K562 (cell line): Measurements from ENCODE around the gene C4orf36. TPM values are rescaled to one million over a fixed set of nuclear protein-coding genes. Genes with fewer than 3 reads are reported as not detected.

Experiments used
- ATF4 ChIP-seq: fragments of 450-650 bp; formaldehyde crosslinking; IDR thresholded peaks from 2 replicates; pipeline ENCODE4 v1.4.0; 2022; ENCODE audit warnings: mild to moderate bottlenecking, moderate library complexity
- CBX8 ChIP-seq: fragments of 200-600 bp; sonication (generic); IDR thresholded peaks from 2 replicates; pipeline ENCODE4 v1.6.1; 2012; ENCODE audit warnings: borderline replicate concordance, mixed run types, low read depth, mild to moderate bottlenecking, moderate library complexity, mixed read lengths, low read length, control low read depth, inconsistent platforms; ENCODE audit not compliant: poor library complexity, severe bottlenecking; ENCODE audit errors: extremely low read depth
- CREB3 ChIP-seq: fragments of 450-650 bp; conservative IDR thresholded peaks from 2 replicates; pipeline ENCODE4 v1.6.1; 2016; ENCODE audit warnings: missing genetic modification characterization, low read depth, mild to moderate bottlenecking, missing compliant biosample characterization, moderate library complexity
- CTCFL ChIP-seq: IDR thresholded peaks from 2 replicates; pipeline ENCODE4 v1.6.1; 2011; ENCODE audit warnings: borderline replicate concordance, low read depth, mild to moderate bottlenecking, moderate library complexity, low read length; ENCODE audit not compliant: insufficient read depth, poor library complexity, severe bottlenecking
- DACH1 ChIP-seq: fragments of 450-650 bp; IDR thresholded peaks from 2 replicates; pipeline ENCODE4 v1.6.1; 2018; ENCODE audit not compliant: partially characterized antibody
- FOXK2 ChIP-seq, 2 experiments: fragments of 450-650 bp; IDR thresholded peaks in 1 of 2; conservative IDR thresholded peaks in 1 of 2; 2 replicates each; pipeline ENCODE4 v1.6.1; 2016; ENCODE audit warnings: low read depth in 2 of 2, mild to moderate bottlenecking in 1 of 2
- HEY1 ChIP-seq: fragments of 250-450 bp; sonication (Bioruptor Pico); IDR thresholded peaks from 2 replicates; pipeline ENCODE4 v1.5.0; 2020; ENCODE audit warnings: mild to moderate bottlenecking, moderate library complexity, borderline replicate concordance
- HINFP ChIP-seq: fragments of 450-650 bp; conservative IDR thresholded peaks from 2 replicates; pipeline ENCODE4 v1.6.1; 2016; ENCODE audit warnings: missing genetic modification characterization, low read depth, mild to moderate bottlenecking, control low read depth, missing compliant biosample characterization
- ID3 ChIP-seq, 2 experiments: fragments of 250-450 bp in 1 of 2; fragments of 450-650 bp in 1 of 2; sonication (Bioruptor Pico) in 1 of 2; IDR thresholded peaks; 2 replicates each; pipeline versions ENCODE4 v1.6.1 to v1.8.0; 2016 to 2021; ENCODE audit warnings: mild to moderate bottlenecking in 2 of 2, moderate library complexity in 2 of 2, missing compliant biosample characterization in 1 of 2, missing genetic modification characterization in 1 of 2
- JUNB ChIP-seq: fragments of 450-650 bp; formaldehyde crosslinking; conservative IDR thresholded peaks from 2 replicates; pipeline ENCODE4 v1.4.0; 2020; ENCODE audit warnings: mild to moderate bottlenecking
- KAT8 ChIP-seq: fragments of 450-650 bp; IDR thresholded peaks from 2 replicates; pipeline ENCODE4 v1.6.1; 2016; ENCODE audit warnings: low read depth, mild to moderate bottlenecking
- PHTF2 ChIP-seq: fragments of 250-450 bp; sonication (Bioruptor Pico); IDR thresholded peaks from 2 replicates; pipeline ENCODE4 v1.5.0; 2021; ENCODE audit warnings: mild to moderate bottlenecking
- RBM17 ChIP-seq: fragments of 200-400 bp; formaldehyde crosslinking; IDR thresholded peaks from 2 replicates; pipeline ENCODE4 v1.6.1; 2017; ENCODE audit warnings: low read depth, mild to moderate bottlenecking, low read length, borderline replicate concordance
- U2AF2 ChIP-seq: fragments of 200-400 bp; formaldehyde crosslinking; optimal IDR thresholded peaks from 2 replicates; pipeline ENCODE3; 2017; ENCODE audit warnings: low read depth, mild to moderate bottlenecking, low read length
- polyA plus RNA-seq, 8 experiments: library from polyadenylated mRNA; depleted of rRNA in 4 of 8; stranded (reverse) in 5 of 8; unstranded in 3 of 8; fragments of >200 nt; fragmentation: Nextera tagmentation in 2 of 8; fragmentation: Illumina TruSeq in 1 of 8; extraction: Ambion mirVana in 2 of 8; extraction: Trizol in 1 of 8; gene quantifications; 2 replicates each; pipeline versions ENCODE4 v1.2.1 to v1.2.3, GENCODE V29; 2011 to 2014; ENCODE audit warnings: inconsistent platforms in 1 of 8, missing spikeins in 1 of 8
- total RNA-seq, 7 experiments: library from RNA; depleted of rRNA in 6 of 7; stranded (reverse); fragments of >200 nt in 6 of 7; fragmentation: Illumina TruSeq in 2 of 7; extraction: Trizol in 2 of 7; gene quantifications; 2 replicates each; pipeline versions ENCODE4 v1.2.1 to v1.2.3, GENCODE V29; 2011 to 2021; ENCODE audit warnings: low replicate concordance in 1 of 7

C4orf36 gene
- total and polyA plus RNA-seq, 9 of the 15 experiments (the other 6 are each of a cell fraction or from before 2014, with no cell fraction given), result 0.14 to 0.45 (median 0.20) TPM; not detected in 5

GRCh38 chr4:86895692-86896488, 3.7 kb upstream of the C4orf36 start (continued):
- TF ChIP-seq RBM17 (no peak), KAT8 (no peak), ATF4 (CRISPR knock-in tag) (no peak), CREB3 (tag) (no peak), HEY1 (CRISPR knock-in tag) (no peak), ID3 (CRISPR knock-in tag; IDR thresholded peaks at IDR 0.05) (no peak), ID3 (tag; IDR thresholded peaks at IDR 0.05) (no peak), PHTF2 (CRISPR knock-in tag) (no peak), JUNB (CRISPR knock-in tag) (no peak), U2AF2 (no peak), DACH1 (no peak), FOXK2 (conservative IDR thresholded peaks at IDR 0.05 in 1 of 2, IDR thresholded peaks at IDR 0.05 in 1 of 2; ENCODE audit: low read depth in 2 of 2) (peak; percentile 59 to 64; a peak in 2 of 4 replicates), CBX8 (no peak), HINFP (tag) (no peak), CTCFL (no peak)
